PFSK-1 (cell line): Measurements from ENCODE around the gene TEAD4.

ENCODE experiments used
- FOXP2 ChIP-seq: optimal IDR thresholded peaks from 2 replicates; pipeline ENCODE3; 2011; ENCODE audit warnings: borderline replicate concordance, control low read depth, inconsistent platforms; ENCODE audit not compliant: insufficient read depth; ENCODE audit errors: extremely low read length, extremely low read depth
- POLR2AphosphoS5 ChIP-seq: IDR thresholded peaks from 2 replicates; pipeline ENCODE4 v1.6.1; 2012; ENCODE audit warnings: low read depth, mild to moderate bottlenecking, control low read depth, low read length, moderate library complexity
- REST ChIP-seq, 2 experiments: IDR thresholded peaks; 2 replicates each; pipeline versions ENCODE4 v1.6.1 to v1.8.0; 2011 to 2012; ENCODE audit warnings: low read depth in 2 of 2, low read length in 2 of 2, control low read depth in 1 of 2, inconsistent platforms in 1 of 2, mild to moderate bottlenecking in 1 of 2, moderate library complexity in 1 of 2; ENCODE audit not compliant: insufficient read depth in 1 of 2
- SIN3A ChIP-seq: IDR thresholded peaks from 2 replicates; pipeline ENCODE4 v1.6.1; 2012; ENCODE audit warnings: mild to moderate bottlenecking, low read length, moderate library complexity, borderline replicate concordance; ENCODE audit not compliant: insufficient read depth
- TAF1 ChIP-seq: IDR thresholded peaks from 2 replicates; pipeline ENCODE4 v1.6.1; 2012; ENCODE audit warnings: low read length, control low read depth, borderline replicate concordance; ENCODE audit not compliant: insufficient read depth

Gene TEAD4

GRCh38 chr12:3077572-3078081, 118.4 kb downstream of the TEAD4 start:
- TF ChIP-seq REST (IDR thresholded peaks at IDR 0.05; ENCODE audit: insufficient read depth in 1 of 2, low read depth in 2 of 2, low read length in 2 of 2) = no peak
- TF ChIP-seq TAF1 = no peak
- TF ChIP-seq POLR2AphosphoS5 = no peak
- no peak for TF ChIP-seq FOXP2
- no peak for TF ChIP-seq SIN3A

- TF ChIP-seq TAF1 (no peak), POLR2AphosphoS5 (no peak), FOXP2 (no peak), REST (IDR thresholded peaks at IDR 0.05; ENCODE audit: insufficient read depth in 1 of 2, low read depth in 2 of 2, low read length in 2 of 2) (no peak), SIN3A (no peak)
These were observed 119.1 kb downstream of the TEAD4 start for GRCh38 chr12:3078086-3078820.

GRCh38 chr12:3081091-3081490, 121.9 kb downstream of the TEAD4 start:
- TF ChIP-seq REST (IDR thresholded peaks at IDR 0.05; ENCODE audit: insufficient read depth in 1 of 2, low read depth in 2 of 2, low read length in 2 of 2) = no peak
- no peak for TF ChIP-seq TAF1
- no peak for TF ChIP-seq FOXP2
- TF ChIP-seq SIN3A = no peak
- TF ChIP-seq POLR2AphosphoS5 = no peak

GRCh38 chr12:3081886-3082285, 122.7 kb downstream of the TEAD4 start:
- no peak for TF ChIP-seq TAF1
- no peak for TF ChIP-seq POLR2AphosphoS5
- no peak for TF ChIP-seq FOXP2
- TF ChIP-seq SIN3A = no peak
- TF ChIP-seq REST (IDR thresholded peaks at IDR 0.05; ENCODE audit: insufficient read depth in 1 of 2, low read depth in 2 of 2, low read length in 2 of 2) = no peak
